IMR-90 (cell line): ENCODE data around the gene LBH. TPM values are rescaled to one million over a fixed set of nuclear protein-coding genes. Genes with fewer than 3 reads are reported as not detected.

Experiments
- ATAC-seq: fragments of 200-7000 bp; cut with Tn5 transposase; 2 replicates; pipeline ENCODE4 v1.9.1; 2020; ENCODE audit warnings: low read depth, mild to moderate bottlenecking, moderate library complexity
- BruUV-seq: library from RNA; stranded (reverse); fragments of 400-500 nt; replicated peaks from 2 replicates; lab custom pipeline; 2021; lab: Mats Ljungman, UMichigan
- CTCF ChIA-PET: fragments of 300-600 bp; formaldehyde crosslinking; extraction: SDS; loops from one replicate; lab custom pipeline; 2021; ENCODE audit warnings: antibody characterized with exemption; lab: Yijun Ruan, JAX
- POLR2A ChIA-PET: fragments of 300-600 bp; sonication (Branson Sonifier 250); formaldehyde crosslinking; loops from one replicate; lab custom pipeline; 2022; ENCODE audit warnings: antibody characterized with exemption; ENCODE audit not compliant: unreplicated experiment; lab: Charles Lee
- DNase-seq: peaks from one replicate; pipeline ENCODE4 v3.0.0; 2013
- H2AFZ ChIP-seq: replicated peaks from 2 replicates; pipeline ENCODE3; 2013; ENCODE audit warnings: low read length, mild to moderate bottlenecking; ENCODE audit not compliant: poor library complexity
- H2AK5ac ChIP-seq: 2 replicates; pipeline ENCODE4 v1.6.1; 2013; ENCODE audit warnings: low read depth, low read length, inconsistent platforms
- H2AK9ac ChIP-seq: replicated peaks from 2 replicates; pipeline ENCODE3; 2013; ENCODE audit warnings: mild to moderate bottlenecking, low read depth, low read length, moderate library complexity; ENCODE audit not compliant: poor library complexity
- H2BK120ac ChIP-seq: 2 replicates; pipeline ENCODE4 v1.6.1; 2013; ENCODE audit warnings: low read depth, low read length, inconsistent platforms
- H2BK15ac ChIP-seq: 3 replicates; pipeline ENCODE4 v1.6.1; 2013; ENCODE audit warnings: low read depth, low read length, inconsistent platforms
- H2BK20ac ChIP-seq: 2 replicates; pipeline ENCODE4 v1.6.1; 2013; ENCODE audit warnings: low read depth, mild to moderate bottlenecking, inconsistent platforms, low read length, moderate library complexity
- H2BK5ac ChIP-seq: 2 replicates; pipeline ENCODE4 v1.6.1; 2013; ENCODE audit warnings: mild to moderate bottlenecking, low read depth, low read length, inconsistent platforms; ENCODE audit not compliant: poor library complexity, severe bottlenecking
- H3K14ac ChIP-seq: replicated peaks from 2 replicates; pipeline ENCODE4 v1.6.1; 2013; ENCODE audit warnings: low read depth, low read length, inconsistent platforms
- H3K18ac ChIP-seq: 2 replicates; pipeline ENCODE4 v1.6.1; 2013; ENCODE audit warnings: low read depth, low read length, control low read depth
- H3K23ac ChIP-seq: 2 replicates; pipeline ENCODE4 v1.6.1; 2013; ENCODE audit warnings: low read depth, low read length, inconsistent platforms
- H3K27ac ChIP-seq: 2 replicates; pipeline ENCODE4 v1.5.1; 2013; ENCODE audit warnings: mild to moderate bottlenecking, control low read depth, low read length; ENCODE audit not compliant: insufficient read depth
- H3K27me3 ChIP-seq: 2 replicates; pipeline ENCODE4 v1.6.1; 2013; ENCODE audit warnings: low read length; ENCODE audit not compliant: control insufficient read depth, insufficient read depth
- H3K36me3 ChIP-seq: 2 replicates; pipeline ENCODE4 v1.6.1; 2013; ENCODE audit warnings: low read length, mixed read lengths; ENCODE audit not compliant: control insufficient read depth, insufficient read depth
- H3K4ac ChIP-seq: 2 replicates; pipeline ENCODE4 v1.6.1; 2013; ENCODE audit warnings: low read depth, low read length, inconsistent platforms
- H3K4me1 ChIP-seq: 2 replicates; pipeline ENCODE4 v1.6.1; 2013; ENCODE audit warnings: low read length, mixed read lengths; ENCODE audit not compliant: control insufficient read depth, insufficient read depth
- H3K4me2 ChIP-seq: 2 replicates; pipeline ENCODE4 v1.6.1; 2013; ENCODE audit warnings: low read depth, mild to moderate bottlenecking, control low read depth, low read length, moderate library complexity
- H3K4me3 ChIP-seq: 2 replicates; pipeline ENCODE4 v1.5.1; 2013; ENCODE audit warnings: low read depth, mild to moderate bottlenecking, control low read depth, low read length, moderate library complexity; ENCODE audit not compliant: insufficient read depth
- H3K56ac ChIP-seq: 2 replicates; pipeline ENCODE4 v1.6.1; 2013; ENCODE audit warnings: low read length, inconsistent platforms; ENCODE audit not compliant: insufficient read depth; ENCODE audit errors: extremely low read depth
- H3K79me1 ChIP-seq, 2 experiments: 2 replicates each; pipeline ENCODE4 v1.6.1; 2013; ENCODE audit warnings: low read length in 2 of 2, inconsistent platforms in 1 of 2, low read depth in 1 of 2
- H3K9ac ChIP-seq: 2 replicates; pipeline ENCODE4 v1.6.1; 2013; ENCODE audit warnings: low read depth, low read length, control low read depth
- H3K9me1 ChIP-seq: 2 replicates; pipeline ENCODE4 v1.6.1; 2013; ENCODE audit warnings: low read length, inconsistent platforms; ENCODE audit not compliant: insufficient read depth
- H3K9me3 ChIP-seq: 2 replicates; pipeline ENCODE4 v1.6.1; 2013; ENCODE audit warnings: low read length; ENCODE audit not compliant: control insufficient read depth, insufficient read depth
- H4K20me1 ChIP-seq: 2 replicates; pipeline ENCODE4 v1.6.1; 2013; ENCODE audit warnings: low read length, inconsistent platforms; ENCODE audit not compliant: insufficient read depth
- H4K5ac ChIP-seq: 2 replicates; pipeline ENCODE4 v1.6.1; 2013; ENCODE audit warnings: mild to moderate bottlenecking, low read depth, low read length, control low read depth
- H4K8ac ChIP-seq, 2 experiments: 2 replicates each; pipeline ENCODE4 v1.6.1; 2013; ENCODE audit warnings: low read depth in 2 of 2, low read length in 2 of 2, control low read depth in 1 of 2, inconsistent platforms in 1 of 2
- H4K91ac ChIP-seq: 2 replicates; pipeline ENCODE4 v1.6.1; 2013; ENCODE audit warnings: low read depth, low read length, inconsistent platforms; ENCODE audit not compliant: insufficient read depth
- BHLHE40 ChIP-seq: fragments of 150-350 bp; IDR thresholded peaks from 2 replicates; pipeline ENCODE4 v1.6.1; 2016; ENCODE audit warnings: mild to moderate bottlenecking, low read depth, low read length
- WGBS, 2 experiments: methylation state at CpG; one replicate each; pipeline versions ENCODE4 v1.1.5 to v1.1.7; 2013; ENCODE audit warnings: missing lambda C conversion rate in 2 of 2; ENCODE audit not compliant: insufficient read length in 1 of 2; ENCODE audit errors: extremely low coverage in 2 of 2; 5-methylcytosine and 5-hydroxymethylcytosine counted together
- dilution Hi-C: fragments of 300-500 bp; cut with HindIII; formaldehyde crosslinking; loops from one replicate; pipeline ENCODE4 v1.14.3; 2018; ENCODE audit warnings: low sequenced_read_pairs; ENCODE audit not compliant: unreplicated experiment
- in situ Hi-C: fragments of 300-500 bp; cut with MboI; formaldehyde crosslinking; loops from 3 replicates; pipeline ENCODE4 v1.14.3; 2019; ENCODE audit warnings: low sequenced_read_pairs, inconsistent platforms, mixed read lengths
- intact Hi-C: fragments of 100-400 bp; cut with micrococcal nuclease; formaldehyde crosslinking; loops from 2 replicates; pipeline ENCODE4 v1.10.0; 2022
- polyA plus RNA-seq, 3 experiments: library from polyadenylated mRNA; depleted of rRNA; stranded (reverse); fragments of >200 nt; gene quantifications; 2 replicates each; pipeline ENCODE4 v1.2.3, GENCODE V29; 2012; ENCODE audit warnings: low replicate concordance in 1 of 3
- total RNA-seq: library from RNA; depleted of rRNA; stranded (reverse); fragments of >200 nt; gene quantifications from 2 replicates; pipeline ENCODE4 v1.2.3, GENCODE V29; 2012
- TF ChIP-seq, protein P1 (sequence below): fragments of 150-350 bp; IDR thresholded peaks from 2 replicates; pipeline ENCODE4 v1.6.1; 2016; ENCODE audit warnings: low read depth, mild to moderate bottlenecking, low read length, moderate library complexity, borderline replicate concordance
- TF ChIP-seq, protein P2 (sequence below): conservative IDR thresholded peaks from 2 replicates; pipeline ENCODE4 v1.5.1; 2012; ENCODE audit warnings: mild to moderate bottlenecking, low read depth, low read length, improper control_type of control experiment

Gene LBH
- total and polyA plus RNA-seq, 2 of the 4 experiments (the other 2 are of a cell fraction), result 158 to 202 TPM

- DNase-seq (no peak), ATAC-seq (no peak)
- in situ Hi-C loops (no loop called here), intact Hi-C loops (no loop called here), dilution Hi-C loops (no loop called here)
- Histone ChIP-seq H3K4me2 (no peak overlapping the region), H4K20me1 (peaks cover 51% of the 10 kb centered on the region), H2BK120ac (no peak overlapping the region), H2AK9ac (no peak overlapping the region), H3K79me1 (peaks cover 34 to 49% of the 10 kb centered on the region in 2 experiments), H3K27me3 (no peaks in the 10 kb centered on the region), H3K9ac (peak overlapping the region; percentile 47; the same call in 1 of the 2 replicates), H3K27ac (peak overlapping the region; percentile 77), H2AK5ac (peak overlapping the region; percentile 66), H3K18ac (peak overlapping the region; percentile 48; the same call in 1 of the 2 replicates), H2BK20ac (no peak overlapping the region), H4K8ac (peak overlapping the region; percentile 78 to 89; a peak in 3 of 4 replicates), H4K91ac (no peak overlapping the region; the same call in 1 of the 2 replicates), H2BK5ac (peak overlapping the region; percentile 81), H2AFZ (no peak overlapping the region), H3K4me3 (no peak overlapping the region), H2BK15ac (no peak overlapping the region), H3K4ac (peak overlapping the region; percentile 28; the same call in 1 of the 2 replicates), H3K56ac (no peak overlapping the region), H3K9me1 (peaks cover 26% of the 10 kb centered on the region), H3K14ac (peak overlapping the region; percentile 33; the same call in 1 of the 2 replicates), H3K4me1 (peaks cover 18% of the 10 kb centered on the region), H3K36me3 (peaks cover 56% of the 10 kb centered on the region), H3K23ac (no peak overlapping the region), H4K5ac (peak overlapping the region; percentile 31), H3K9me3 (peaks cover 9% of the 10 kb centered on the region)
- no TSS peak for BruUV-seq
- POLR2A ChIA-PET, result interaction anchor here (0.7 kb wide), 1 partner anchor 162 kb away, joined by 4 read pairs; no protein-coding TSS in a partner anchor
- no peak for TF ChIP-seq BHLHE40
- TF ChIP-seq, protein P1, sequence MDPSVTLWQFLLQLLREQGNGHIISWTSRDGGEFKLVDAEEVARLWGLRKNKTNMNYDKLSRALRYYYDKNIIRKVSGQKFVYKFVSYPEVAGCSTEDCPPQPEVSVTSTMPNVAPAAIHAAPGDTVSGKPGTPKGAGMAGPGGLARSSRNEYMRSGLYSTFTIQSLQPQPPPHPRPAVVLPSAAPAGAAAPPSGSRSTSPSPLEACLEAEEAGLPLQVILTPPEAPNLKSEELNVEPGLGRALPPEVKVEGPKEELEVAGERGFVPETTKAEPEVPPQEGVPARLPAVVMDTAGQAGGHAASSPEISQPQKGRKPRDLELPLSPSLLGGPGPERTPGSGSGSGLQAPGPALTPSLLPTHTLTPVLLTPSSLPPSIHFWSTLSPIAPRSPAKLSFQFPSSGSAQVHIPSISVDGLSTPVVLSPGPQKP, result no peak
- TF ChIP-seq, protein P2, sequence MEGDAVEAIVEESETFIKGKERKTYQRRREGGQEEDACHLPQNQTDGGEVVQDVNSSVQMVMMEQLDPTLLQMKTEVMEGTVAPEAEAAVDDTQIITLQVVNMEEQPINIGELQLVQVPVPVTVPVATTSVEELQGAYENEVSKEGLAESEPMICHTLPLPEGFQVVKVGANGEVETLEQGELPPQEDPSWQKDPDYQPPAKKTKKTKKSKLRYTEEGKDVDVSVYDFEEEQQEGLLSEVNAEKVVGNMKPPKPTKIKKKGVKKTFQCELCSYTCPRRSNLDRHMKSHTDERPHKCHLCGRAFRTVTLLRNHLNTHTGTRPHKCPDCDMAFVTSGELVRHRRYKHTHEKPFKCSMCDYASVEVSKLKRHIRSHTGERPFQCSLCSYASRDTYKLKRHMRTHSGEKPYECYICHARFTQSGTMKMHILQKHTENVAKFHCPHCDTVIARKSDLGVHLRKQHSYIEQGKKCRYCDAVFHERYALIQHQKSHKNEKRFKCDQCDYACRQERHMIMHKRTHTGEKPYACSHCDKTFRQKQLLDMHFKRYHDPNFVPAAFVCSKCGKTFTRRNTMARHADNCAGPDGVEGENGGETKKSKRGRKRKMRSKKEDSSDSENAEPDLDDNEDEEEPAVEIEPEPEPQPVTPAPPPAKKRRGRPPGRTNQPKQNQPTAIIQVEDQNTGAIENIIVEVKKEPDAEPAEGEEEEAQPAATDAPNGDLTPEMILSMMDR, result no peak
- WGBS, 2 experiments, result 100% methylated on average over 1 of the region's 3 CpGs; no CpG with 5 or more reads in 1 of the 2 experiments
- CTCF ChIA-PET, result no interaction called here
Measured at GRCh38 chr2:30259827-30260679, 28.7 kb downstream of the LBH start.
